HG03103 (cell line): Measurements from ENCODE around the gene NPHS1.

Experiments
- ATAC-seq: cut with Tn5 transposase; IDR thresholded peaks from one replicate; pipeline ENCODE4 v1.9.1; 2021; ENCODE audit warnings: low read depth; ENCODE audit not compliant: unreplicated experiment

Gene NPHS1

GRCh38 chr19:35789978-35790944 lies 62.0 kb downstream of the NPHS1 start:
- ATAC-seq = no peak

- ATAC-seq = no peak
These were observed 62.9 kb downstream of the NPHS1 start for GRCh38 chr19:35789195-35789977.

GRCh38 chr19:35788205-35788960 lies 63.9 kb downstream of the NPHS1 start:
- no peak for ATAC-seq

- ATAC-seq = no peak
These were observed 65.0 kb downstream of the NPHS1 start for GRCh38 chr19:35787227-35787799.

- ATAC-seq = no peak
These were observed 65.8 kb downstream of the NPHS1 start for GRCh38 chr19:35786299-35787160.

- no peak for ATAC-seq
These were observed 67.0 kb downstream of the NPHS1 start for GRCh38 chr19:35785339-35785627.

GRCh38 chr19:35784503-35785338 lies 67.6 kb downstream of the NPHS1 start:
- ATAC-seq = no peak

GRCh38 chr19:35783469-35784434 lies 68.6 kb downstream of the NPHS1 start:
- ATAC-seq = no peak

GRCh38 chr19:35782589-35782988 lies 69.7 kb downstream of the NPHS1 start:
- ATAC-seq = no peak

GRCh38 chr19:35781650-35782049 lies 70.7 kb downstream of the NPHS1 start:
- no peak for ATAC-seq

GRCh38 chr19:35780717-35781116 lies 71.6 kb downstream of the NPHS1 start:
- ATAC-seq = no peak

GRCh38 chr19:35780058-35780457 lies 72.2 kb downstream of the NPHS1 start:
- no peak for ATAC-seq

- no peak for ATAC-seq
These were observed 73.3 kb downstream of the NPHS1 start for GRCh38 chr19:35779033-35779432.

GRCh38 chr19:35777961-35778360 lies 74.3 kb downstream of the NPHS1 start:
- no peak for ATAC-seq

- no peak for ATAC-seq
These were observed 75.0 kb downstream of the NPHS1 start for GRCh38 chr19:35777086-35777841.

- no peak for ATAC-seq
These were observed 76.1 kb downstream of the NPHS1 start for GRCh38 chr19:35776102-35776788.
